A549 (cell line): ENCODE data around the gene SMARCD1. TPM values are rescaled to one million over a fixed set of nuclear protein-coding genes. Genes with fewer than 3 reads are reported as not detected.

Experiments
- ATAC-seq, 2 experiments: fragments of 200-7000 bp in 1 of 2; fragments of >200 bp in 1 of 2; cut with Nextera tagmentation in 1 of 2; cut with Tn5 transposase in 1 of 2; 3 replicates each; pipeline versions ENCODE4 v1.8.0 to v1.9.1; 2018 to 2020; ENCODE audit warnings: mild to moderate bottlenecking in 1 of 2, moderate library complexity in 1 of 2
- CTCF ChIA-PET: fragments of 300-600 bp; sonication (Branson Sonifier 250); formaldehyde crosslinking; extraction: SDS; loops from one replicate; lab custom pipeline; 2021; ENCODE audit warnings: antibody characterized with exemption, inconsistent platforms; lab: Yijun Ruan, JAX
- POLR2A ChIA-PET: fragments of 350-600 bp; formaldehyde crosslinking; extraction: SDS; loops from one replicate; lab custom pipeline; 2021; ENCODE audit warnings: antibody characterized with exemption, inconsistent platforms; lab: Yijun Ruan, JAX
- DNase-seq, 2 experiments: peaks; one replicate each; pipeline versions ENCODE4 v3.0.0 to v3.0.0-alpha.2; 2011 to 2016; ENCODE audit warnings: low read depth in 1 of 2, low spot score in 1 of 2
- FAIRE-seq: peaks from 2 replicates; lab custom pipeline; 2011; peaks lifted over from hg19 to GRCh38; lab: Jason Lieb, UNC
- H3K27ac ChIP-seq, 2 experiments: fragments of >200 bp; sonication (Bioruptor Twin); formaldehyde crosslinking; 3 replicates each; pipeline ENCODE4 v1.5.1; 2016 to 2017
- H3K4me1 ChIP-seq: fragments of >200 bp; sonication (Bioruptor Twin); formaldehyde crosslinking; 3 replicates; pipeline ENCODE4 v1.6.1; 2016
- H3K4me2 ChIP-seq: fragments of >200 bp; sonication (Bioruptor Twin); formaldehyde crosslinking; 3 replicates; pipeline ENCODE4 v1.6.1; 2016
- H3K4me3 ChIP-seq: fragments of >200 bp; sonication (Bioruptor Twin); formaldehyde crosslinking; 3 replicates; pipeline ENCODE4 v1.5.1; 2016
- H3K9me3 ChIP-seq: fragments of >200 bp; sonication (Bioruptor Twin); formaldehyde crosslinking; 3 replicates; pipeline ENCODE4 v1.6.1; 2016
- CBX8 ChIP-seq: fragments of 200-600 bp; sonication (generic); IDR thresholded peaks from 2 replicates; pipeline ENCODE4 v1.6.1; 2016
- CEBPB ChIP-seq, 2 experiments: fragments of >200 bp in 1 of 2; sonication (Bioruptor Twin) in 1 of 2; formaldehyde crosslinking in 1 of 2; IDR thresholded peaks; 2 replicates each; pipeline ENCODE4 v1.6.1; 2012 to 2016
- CHD4 ChIP-seq: fragments of 200-600 bp; sonication (generic); IDR thresholded peaks from 2 replicates; pipeline ENCODE4 v1.6.1; 2016; ENCODE audit warnings: antibody characterized with exemption, mild to moderate bottlenecking, borderline replicate concordance
- EHF ChIP-seq: fragments of 250-450 bp; sonication (Bioruptor Pico); IDR thresholded peaks from 2 replicates; pipeline ENCODE4 v1.5.0; 2020; ENCODE audit warnings: mild to moderate bottlenecking
- EHMT2 ChIP-seq: fragments of 200-600 bp; sonication (generic); IDR thresholded peaks from 2 replicates; pipeline ENCODE4 v1.6.1; 2016; ENCODE audit warnings: antibody characterized with exemption, low read depth, mild to moderate bottlenecking, moderate library complexity
- FOSB ChIP-seq: fragments of 250-450 bp; sonication (Bioruptor Pico); IDR thresholded peaks from 2 replicates; pipeline ENCODE4 v1.5.0; 2020; ENCODE audit warnings: mild to moderate bottlenecking, moderate library complexity
- FOSL2 ChIP-seq, 2 experiments: fragments of 450-650 bp in 1 of 2; fragments of >200 bp in 1 of 2; sonication (Bioruptor Twin) in 1 of 2; formaldehyde crosslinking; IDR thresholded peaks; 2 replicates each; pipeline versions ENCODE4 v1.5.0 to v1.6.1; 2016 to 2020; ENCODE audit warnings: mild to moderate bottlenecking in 1 of 2, moderate library complexity in 1 of 2
- HDAC2 ChIP-seq: fragments of 200-600 bp; sonication (generic); IDR thresholded peaks from 2 replicates; pipeline ENCODE4 v1.6.1; 2016
- HOXA7 ChIP-seq: fragments of 250-450 bp; sonication (Bioruptor Pico); IDR thresholded peaks from 2 replicates; pipeline ENCODE4 v1.5.0; 2020; ENCODE audit warnings: mild to moderate bottlenecking, moderate library complexity
- KDM5A ChIP-seq: fragments of 200-600 bp; sonication (generic); IDR thresholded peaks from 2 replicates; pipeline ENCODE4 v1.6.1; 2016; ENCODE audit warnings: antibody characterized with exemption, mild to moderate bottlenecking
- MAZ ChIP-seq: fragments of 150-350 bp; IDR thresholded peaks from 2 replicates; pipeline ENCODE4 v1.6.1; 2014; ENCODE audit warnings: antibody characterized with exemption, low read depth, low read length, borderline replicate concordance
- RCOR1 ChIP-seq: fragments of 150-350 bp; IDR thresholded peaks from 2 replicates; pipeline ENCODE4 v1.6.1; 2014; ENCODE audit warnings: antibody characterized with exemption, low read length, low read depth
- RNF2 ChIP-seq: fragments of 200-600 bp; sonication (generic); IDR thresholded peaks from 2 replicates; pipeline ENCODE4 v1.6.1; 2016; ENCODE audit warnings: low read depth, mild to moderate bottlenecking, antibody characterized with exemption, moderate library complexity, borderline replicate concordance
- SMC3 ChIP-seq: fragments of >200 bp; sonication (Bioruptor Twin); formaldehyde crosslinking; IDR thresholded peaks from 3 replicates; pipeline ENCODE4 v1.6.1; 2018; ENCODE audit warnings: inconsistent platforms
- SREBF2 ChIP-seq: fragments of 450-650 bp; IDR thresholded peaks from 2 replicates; pipeline ENCODE4 v1.6.1; 2014; ENCODE audit warnings: mild to moderate bottlenecking, moderate library complexity
- WGBS: methylation state at CpG from one replicate; pipeline ENCODE4 v1.1.6; 2017; ENCODE audit errors: missing lambda C conversion rate; 5-methylcytosine and 5-hydroxymethylcytosine counted together
- polyA plus RNA-seq, 4 experiments: library from polyadenylated mRNA; depleted of rRNA in 3 of 4; stranded (reverse); fragments of >200 nt; fragmentation: RNase III in 1 of 4; extraction: RNeasy Plus Mini Kit Qiagen cat#74134 plus additional on column Dnase treatment in 1 of 4; gene quantifications; 2 replicates in 3 of 4; 3 replicates in 1 of 4; pipeline ENCODE4 v1.2.3, GENCODE V29; 2011 to 2017
- TF ChIP-seq, protein P1 (sequence below): fragments of 150-350 bp; IDR thresholded peaks from 2 replicates; pipeline ENCODE4 v1.6.1; 2014; ENCODE audit warnings: low read depth, mild to moderate bottlenecking, low read length
- TF ChIP-seq, protein P2 (sequence below): fragments of 200-600 bp; sonication (generic); IDR thresholded peaks from 2 replicates; pipeline ENCODE4 v1.6.1; 2016; ENCODE audit warnings: antibody characterized with exemption, mild to moderate bottlenecking, moderate library complexity
- TF ChIP-seq, protein P3 (sequence below): fragments of 250-450 bp; sonication (Bioruptor Pico); IDR thresholded peaks from 2 replicates; pipeline ENCODE4 v1.5.0; 2020; ENCODE audit warnings: low read depth, mild to moderate bottlenecking, moderate library complexity
- TF ChIP-seq, protein P4 (sequence below): fragments of >200 bp; sonication (Bioruptor Twin); formaldehyde crosslinking; IDR thresholded peaks from 2 replicates; pipeline ENCODE4 v1.6.1; 2016

Gene SMARCD1
- polyA plus RNA-seq, 2 of the 4 experiments (the other 2 are of a cell fraction): 62.5 to 80.7 TPM

DNA sequence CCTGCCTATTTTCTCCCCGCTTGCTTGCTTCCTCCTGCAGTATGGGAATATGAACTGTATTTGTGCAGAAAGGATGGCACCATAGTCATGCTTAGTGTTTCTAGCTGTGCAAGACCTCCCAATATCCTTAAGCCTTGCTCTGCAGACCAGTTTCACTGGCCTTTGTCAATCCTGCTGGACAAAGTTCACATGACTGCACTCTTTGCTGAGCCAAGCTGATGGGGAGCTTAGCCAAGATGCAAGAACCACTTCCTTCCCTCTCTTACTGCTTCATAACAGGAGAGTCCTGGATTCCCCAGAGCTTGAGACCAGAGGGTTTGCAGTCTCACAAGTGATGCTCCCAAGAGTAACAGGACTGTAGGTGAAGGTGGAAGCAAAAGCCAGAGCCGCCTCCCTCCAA lies 24.0 kb upstream of the SMARCD1 start (continued):
- TF ChIP-seq, protein P1, sequence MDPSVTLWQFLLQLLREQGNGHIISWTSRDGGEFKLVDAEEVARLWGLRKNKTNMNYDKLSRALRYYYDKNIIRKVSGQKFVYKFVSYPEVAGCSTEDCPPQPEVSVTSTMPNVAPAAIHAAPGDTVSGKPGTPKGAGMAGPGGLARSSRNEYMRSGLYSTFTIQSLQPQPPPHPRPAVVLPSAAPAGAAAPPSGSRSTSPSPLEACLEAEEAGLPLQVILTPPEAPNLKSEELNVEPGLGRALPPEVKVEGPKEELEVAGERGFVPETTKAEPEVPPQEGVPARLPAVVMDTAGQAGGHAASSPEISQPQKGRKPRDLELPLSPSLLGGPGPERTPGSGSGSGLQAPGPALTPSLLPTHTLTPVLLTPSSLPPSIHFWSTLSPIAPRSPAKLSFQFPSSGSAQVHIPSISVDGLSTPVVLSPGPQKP: no peak
- TF ChIP-seq, all 56 proteins: peak for 0

DNA sequence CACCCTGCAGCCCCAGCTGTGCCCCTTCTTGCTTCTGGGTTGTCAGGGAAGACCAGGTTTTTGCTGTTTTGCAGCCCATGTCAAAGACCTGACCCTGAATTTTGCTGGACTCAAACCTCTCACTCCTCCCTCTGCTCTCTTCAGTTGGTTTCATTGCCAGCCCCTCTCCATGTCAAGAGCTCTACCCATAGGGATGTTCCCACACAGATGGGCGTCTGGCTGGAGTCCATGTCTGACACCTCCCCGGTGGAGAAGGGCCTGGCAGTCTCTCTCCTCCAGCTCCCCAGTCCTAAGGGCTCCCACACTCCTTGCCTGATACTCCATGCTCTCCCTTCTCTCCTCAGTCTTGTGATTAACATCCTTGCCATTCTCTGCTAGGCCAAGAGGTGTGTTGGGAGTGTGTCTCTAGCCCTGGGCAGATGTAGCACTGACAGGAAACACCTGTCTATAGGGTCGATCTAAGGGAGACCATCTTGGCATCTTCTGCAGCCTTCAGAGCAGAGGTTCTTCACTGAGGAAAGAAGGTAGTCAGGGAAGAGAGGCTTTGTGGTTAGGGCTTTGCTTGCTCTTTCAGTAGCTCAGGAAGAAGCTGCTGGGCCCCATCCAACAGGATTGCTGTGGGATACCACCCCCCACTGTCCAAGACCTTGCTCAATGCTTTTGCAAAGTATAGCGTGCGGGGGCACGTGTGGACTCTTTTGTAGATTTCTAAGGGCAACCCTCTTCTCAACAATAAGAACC lies 23.0 kb upstream of the SMARCD1 start:
- no peak overlapping the region for H3K27ac ChIP-seq
- H3K4me1 ChIP-seq: peaks cover 13% of the 10 kb centered on the region; the same call in 2 of the 3 replicates
- no peak overlapping the region for H3K4me2 ChIP-seq
- CTCF ChIA-PET: interaction anchor here (0.5 to 33.6 kb wide), 11 partner anchors 9 to 965 kb away, joined by 3 to 708 read pairs (median 12); partner anchors contain the start of genes AQP5, AQP6 and COX14
- no peaks in the 10 kb centered on the region for H3K9me3 ChIP-seq
- FAIRE-seq (no peak), DNase-seq (no peak), ATAC-seq (no peak)
- TF ChIP-seq, protein P2, sequence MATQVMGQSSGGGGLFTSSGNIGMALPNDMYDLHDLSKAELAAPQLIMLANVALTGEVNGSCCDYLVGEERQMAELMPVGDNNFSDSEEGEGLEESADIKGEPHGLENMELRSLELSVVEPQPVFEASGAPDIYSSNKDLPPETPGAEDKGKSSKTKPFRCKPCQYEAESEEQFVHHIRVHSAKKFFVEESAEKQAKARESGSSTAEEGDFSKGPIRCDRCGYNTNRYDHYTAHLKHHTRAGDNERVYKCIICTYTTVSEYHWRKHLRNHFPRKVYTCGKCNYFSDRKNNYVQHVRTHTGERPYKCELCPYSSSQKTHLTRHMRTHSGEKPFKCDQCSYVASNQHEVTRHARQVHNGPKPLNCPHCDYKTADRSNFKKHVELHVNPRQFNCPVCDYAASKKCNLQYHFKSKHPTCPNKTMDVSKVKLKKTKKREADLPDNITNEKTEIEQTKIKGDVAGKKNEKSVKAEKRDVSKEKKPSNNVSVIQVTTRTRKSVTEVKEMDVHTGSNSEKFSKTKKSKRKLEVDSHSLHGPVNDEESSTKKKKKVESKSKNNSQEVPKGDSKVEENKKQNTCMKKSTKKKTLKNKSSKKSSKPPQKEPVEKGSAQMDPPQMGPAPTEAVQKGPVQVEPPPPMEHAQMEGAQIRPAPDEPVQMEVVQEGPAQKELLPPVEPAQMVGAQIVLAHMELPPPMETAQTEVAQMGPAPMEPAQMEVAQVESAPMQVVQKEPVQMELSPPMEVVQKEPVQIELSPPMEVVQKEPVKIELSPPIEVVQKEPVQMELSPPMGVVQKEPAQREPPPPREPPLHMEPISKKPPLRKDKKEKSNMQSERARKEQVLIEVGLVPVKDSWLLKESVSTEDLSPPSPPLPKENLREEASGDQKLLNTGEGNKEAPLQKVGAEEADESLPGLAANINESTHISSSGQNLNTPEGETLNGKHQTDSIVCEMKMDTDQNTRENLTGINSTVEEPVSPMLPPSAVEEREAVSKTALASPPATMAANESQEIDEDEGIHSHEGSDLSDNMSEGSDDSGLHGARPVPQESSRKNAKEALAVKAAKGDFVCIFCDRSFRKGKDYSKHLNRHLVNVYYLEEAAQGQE: no peak
- TF ChIP-seq, protein P1: no peak
- TF ChIP-seq CHD4 (no peak), SREBF2 (no peak), HDAC2 (no peak), HOXA7 (CRISPR knock-in tag) (no peak), EHMT2 (no peak), RCOR1 (no peak), FOSB (no peak), FOSL2 (IDR thresholded peaks at IDR 0.05) (no peak), FOSL2 (CRISPR knock-in tag; IDR thresholded peaks at IDR 0.05) (no peak), EHF (CRISPR knock-in tag) (no peak), RNF2 (no peak), MAZ (no peak), KDM5A (no peak), CBX8 (no peak), SMC3 (no peak), CEBPB (IDR thresholded peaks at IDR 0.05) (no peak)
- TF ChIP-seq, protein P3, sequence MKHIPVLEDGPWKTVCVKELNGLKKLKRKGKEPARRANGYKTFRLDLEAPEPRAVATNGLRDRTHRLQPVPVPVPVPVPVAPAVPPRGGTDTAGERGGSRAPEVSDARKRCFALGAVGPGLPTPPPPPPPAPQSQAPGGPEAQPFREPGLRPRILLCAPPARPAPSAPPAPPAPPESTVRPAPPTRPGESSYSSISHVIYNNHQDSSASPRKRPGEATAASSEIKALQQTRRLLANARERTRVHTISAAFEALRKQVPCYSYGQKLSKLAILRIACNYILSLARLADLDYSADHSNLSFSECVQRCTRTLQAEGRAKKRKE (CRISPR knock-in tag): no peak
- TF ChIP-seq, protein P4, sequence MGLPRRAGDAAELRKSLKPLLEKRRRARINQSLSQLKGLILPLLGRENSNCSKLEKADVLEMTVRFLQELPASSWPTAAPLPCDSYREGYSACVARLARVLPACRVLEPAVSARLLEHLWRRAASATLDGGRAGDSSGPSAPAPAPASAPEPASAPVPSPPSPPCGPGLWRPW: no peak
- POLR2A ChIA-PET: no interaction called here
- 68% methylated on average over 6 of the region's 6 CpGs for WGBS
- H3K4me3 ChIP-seq: no peak overlapping the region
